Stimulated activated CD8-positive, alpha-beta memory T cell treated with anti-CD3 and anti-CD28 coated beads, Interleukin-12 subunit alpha, Interleukin-12 subunit beta, amount 100 ng/mL, for 24 hours (primary cell): ENCODE data around the gene PARP12.

Experiments
- DNase-seq: peaks from one replicate; pipeline ENCODE4 v3.0.0-alpha.2; 2020; ENCODE audit errors: extremely low read depth

PARP12 gene

DNA sequence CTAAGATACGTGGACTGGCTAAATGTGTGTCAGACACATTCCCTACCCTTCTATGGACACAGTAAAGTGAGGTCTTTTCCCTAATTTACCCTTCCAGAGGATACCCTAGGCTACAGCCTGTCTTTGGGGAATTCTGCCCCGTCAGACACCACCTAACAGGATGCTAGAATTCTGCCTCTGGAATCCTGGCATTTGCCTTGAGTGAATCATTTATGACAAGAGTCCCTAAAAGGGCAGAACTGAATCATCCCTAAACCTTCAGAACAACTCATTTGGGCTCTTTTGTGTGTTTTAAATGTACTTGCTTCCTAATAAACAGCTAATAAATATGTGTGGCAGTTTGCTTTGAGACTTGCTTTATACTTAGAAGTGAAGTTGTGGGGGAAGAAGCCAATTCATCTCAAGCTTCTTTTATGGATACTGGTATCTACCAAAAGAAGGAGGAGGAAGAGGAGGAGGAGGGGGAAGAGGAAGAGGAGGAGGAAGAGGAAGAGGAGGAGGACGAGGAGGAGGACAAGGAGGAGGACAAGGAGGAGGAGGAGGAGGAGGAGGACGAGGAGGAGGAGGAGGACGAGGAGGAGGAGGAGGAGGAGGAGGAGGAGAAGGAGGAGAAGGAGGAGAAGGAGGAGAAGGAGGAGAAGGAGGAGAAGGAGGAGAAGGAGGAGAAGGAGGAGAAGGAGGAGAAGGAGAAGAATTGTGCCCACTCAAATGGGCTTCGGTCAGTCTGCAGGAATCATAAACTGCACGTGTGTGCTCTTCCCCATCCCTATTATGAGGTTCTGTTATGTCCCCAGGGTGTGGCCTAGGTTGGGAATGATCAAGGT is 27.1 kb downstream of the PARP12 start:
- no peak for DNase-seq

DNA sequence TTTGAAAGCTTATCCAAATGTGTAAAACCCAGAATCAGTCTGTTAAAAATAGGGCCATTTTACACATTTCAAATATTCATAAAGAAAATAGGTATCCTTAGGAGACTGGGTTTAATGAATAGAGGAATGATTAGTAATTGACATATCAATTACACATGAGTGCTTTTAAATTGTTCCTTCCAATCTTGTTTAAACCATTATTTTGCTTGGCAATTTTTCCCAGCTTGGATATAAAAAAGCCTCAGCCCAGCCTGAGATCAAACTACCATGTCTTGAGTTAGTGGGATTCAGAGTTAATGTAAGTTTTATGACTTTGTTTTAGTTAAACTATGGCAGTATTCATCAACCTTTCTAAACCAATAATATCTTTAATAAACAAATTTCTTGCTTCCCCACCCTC is 28.3 kb downstream of the PARP12 start:
- no peak for DNase-seq

DNA sequence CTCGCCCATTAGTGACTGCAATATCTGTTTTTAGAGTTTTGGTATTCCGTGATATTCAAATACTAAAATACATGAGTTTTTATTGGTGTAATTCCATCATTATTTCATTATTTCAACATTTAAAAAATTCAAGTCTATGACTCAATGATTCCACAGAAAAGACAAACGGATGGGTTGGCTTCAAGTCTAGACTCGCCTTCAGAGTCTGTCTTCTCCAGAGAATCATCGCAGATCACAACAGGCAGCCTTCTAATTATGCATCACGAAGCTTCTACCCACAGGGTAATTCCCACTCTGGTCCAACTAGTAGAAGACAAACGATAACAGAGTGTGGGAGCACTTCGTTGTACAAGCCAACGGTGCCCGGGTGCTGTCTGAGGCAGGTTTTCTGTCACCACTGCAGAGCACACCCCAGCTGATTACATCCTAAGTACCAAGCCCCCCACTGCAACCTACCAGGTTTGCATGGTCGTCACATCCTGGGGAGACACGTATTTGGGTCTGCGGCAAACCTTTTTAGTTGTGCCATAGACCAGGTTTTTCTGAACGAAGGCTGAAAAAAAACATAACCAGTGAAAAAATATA is 28.9 kb downstream of the PARP12 start:
- DNase-seq: no peak

DNA sequence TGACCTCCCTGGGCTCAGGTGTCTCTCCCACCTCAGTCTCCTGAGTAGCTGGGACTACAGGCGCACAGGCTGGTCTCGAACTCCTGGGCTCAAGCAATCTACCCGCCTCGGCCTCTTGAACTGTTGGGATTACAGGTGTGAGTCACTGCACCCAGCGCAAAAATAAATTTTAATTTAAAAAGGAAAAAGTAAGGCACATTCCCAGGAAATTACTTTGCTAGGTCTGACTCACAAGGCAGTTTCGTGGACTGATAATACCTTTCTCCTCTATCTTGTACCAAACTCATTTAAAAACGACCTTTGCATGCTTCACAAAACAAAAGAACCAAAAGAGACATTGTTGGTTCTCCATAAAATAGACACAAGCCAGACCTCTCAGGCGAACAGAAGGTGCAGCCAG is 29.7 kb downstream of the PARP12 start:
- DNase-seq: no peak

GRCh38 chr7:140031364-140031763 is 31.4 kb downstream of the PARP12 start:
- no peak for DNase-seq

- no peak for DNase-seq
Observed at GRCh38 chr7:140029072-140029471, 33.7 kb downstream of the PARP12 start.

DNA sequence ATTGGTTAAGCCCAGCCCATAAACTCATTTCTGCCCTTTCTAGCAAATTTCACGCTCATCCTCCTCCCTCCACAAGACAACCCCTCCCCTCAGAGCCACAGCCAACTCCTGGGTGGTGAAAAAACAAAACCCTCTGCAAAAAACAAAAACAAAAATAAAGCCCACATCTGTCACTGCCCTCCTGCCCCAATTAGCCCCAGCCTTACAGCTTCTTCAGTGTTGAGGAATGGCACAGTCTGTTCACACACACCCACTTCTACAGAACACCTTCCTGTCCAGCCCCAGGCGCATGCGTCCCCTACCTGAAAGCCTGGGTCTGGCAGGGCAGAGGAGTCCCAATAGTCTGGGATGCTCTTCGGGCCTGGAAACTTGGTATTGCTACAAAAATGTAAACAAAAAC is 34.4 kb downstream of the PARP12 start:
- no peak for DNase-seq

- DNase-seq: no peak
Observed at GRCh38 chr7:140027858-140028257, 34.9 kb downstream of the PARP12 start.

DNA sequence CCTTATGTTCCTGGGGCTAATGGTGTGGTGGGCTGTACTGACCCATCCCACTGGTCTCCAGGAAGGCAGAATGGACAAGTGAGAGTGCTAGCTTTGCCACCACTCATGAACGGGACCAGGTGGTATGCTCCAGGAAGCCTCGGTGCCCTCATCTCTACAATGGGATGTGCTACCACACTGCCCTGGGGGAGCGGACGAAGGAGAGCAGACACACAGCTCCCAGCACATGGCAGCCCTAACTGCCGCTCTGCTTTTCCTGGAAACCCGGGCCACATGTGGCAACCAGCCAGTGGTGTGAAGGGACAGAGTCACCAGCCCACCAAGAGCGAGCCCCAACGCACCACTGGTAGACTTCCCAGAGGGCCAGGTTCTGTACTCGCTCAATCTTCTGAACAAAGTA is 35.8 kb downstream of the PARP12 start:
- no peak for DNase-seq

GRCh38 chr7:140025814-140026433 is 36.8 kb downstream of the PARP12 start:
- DNase-seq: no peak

- DNase-seq: no peak
Observed at GRCh38 chr7:140025241-140025640, 37.5 kb downstream of the PARP12 start.

GRCh38 chr7:140024585-140024984 is 38.2 kb downstream of the PARP12 start:
- DNase-seq: no peak

GRCh38 chr7:140023728-140024127 is 39.0 kb downstream of the PARP12 start:
- no peak for DNase-seq

DNA sequence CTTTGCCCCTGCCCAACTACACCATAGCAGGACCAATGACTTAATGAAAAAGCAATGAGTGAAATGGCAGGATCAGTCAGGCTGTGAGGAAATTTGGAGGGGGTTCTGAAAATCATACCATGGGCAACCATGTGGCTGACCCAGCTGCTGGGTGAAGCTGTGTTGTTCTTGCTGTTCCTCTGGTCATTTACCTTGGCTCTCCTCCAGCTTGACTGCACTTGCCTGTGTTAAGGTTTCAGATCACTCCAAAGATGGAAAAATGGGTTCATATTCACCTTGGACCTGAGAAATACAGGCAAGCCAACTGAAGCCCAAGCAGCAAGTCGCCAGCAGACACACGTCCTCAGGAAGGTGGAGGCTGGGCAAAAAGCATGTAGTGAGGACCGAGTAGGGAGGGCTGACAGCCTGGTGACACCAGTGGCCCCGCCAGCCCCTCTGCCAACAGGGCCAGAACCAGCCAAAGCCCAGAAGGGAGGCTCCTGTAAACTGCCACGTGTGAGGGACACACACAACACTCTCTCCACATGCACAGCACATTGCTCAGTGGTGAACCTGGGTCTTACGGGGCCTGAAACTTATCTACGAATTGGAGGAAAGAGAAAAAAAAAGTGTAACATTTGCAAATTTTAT is 40.1 kb downstream of the PARP12 start:
- DNase-seq: no peak

GRCh38 chr7:140021603-140022002 is 41.1 kb downstream of the PARP12 start:
- DNase-seq: no peak

- no peak for DNase-seq
Observed at GRCh38 chr7:140019606-140020005, 43.1 kb downstream of the PARP12 start.

GRCh38 chr7:140019172-140019571 is 43.6 kb downstream of the PARP12 start:
- DNase-seq: no peak

DNA sequence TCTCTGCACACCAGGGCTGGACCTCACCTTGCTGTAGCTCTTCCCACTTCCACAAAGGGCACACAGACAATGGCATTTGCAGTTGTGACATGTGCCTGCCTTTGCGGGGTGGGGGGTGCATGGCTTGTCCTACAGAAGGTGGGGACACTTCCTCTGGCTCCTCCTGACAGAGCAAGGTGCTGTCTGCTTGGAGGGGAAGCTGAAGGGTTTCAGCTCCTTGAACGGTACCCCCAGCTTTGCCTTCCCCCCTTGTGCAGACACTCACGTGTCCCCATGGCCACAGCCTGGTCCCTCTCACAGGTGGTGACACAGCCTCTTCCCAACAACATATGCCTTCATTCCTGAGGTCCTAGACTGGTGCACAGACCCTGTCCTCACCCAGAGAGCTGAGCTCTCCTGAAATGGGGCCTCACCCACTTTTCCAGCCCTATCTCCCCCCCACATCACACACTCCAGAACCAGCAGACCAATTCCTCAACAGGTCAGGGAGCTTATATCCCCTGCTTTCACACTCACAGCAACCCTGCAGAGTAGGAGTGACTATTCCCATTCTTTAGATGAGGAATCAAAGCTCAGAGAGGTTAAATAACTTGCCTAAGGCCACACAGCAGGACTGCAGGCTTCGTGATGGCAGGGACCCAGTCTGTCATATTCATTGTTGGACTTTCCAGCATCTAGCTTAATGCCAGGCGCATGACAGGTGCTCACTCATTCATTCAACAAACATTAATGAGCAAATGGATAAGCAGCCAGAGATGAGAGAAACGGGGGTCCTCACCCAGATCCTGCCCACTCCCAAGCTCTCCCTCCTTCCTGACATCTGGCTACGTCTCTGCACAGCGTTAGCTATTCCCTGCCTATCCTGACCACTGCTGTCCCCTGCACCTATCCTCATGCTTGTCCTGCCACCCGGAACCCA is 44.4 kb downstream of the PARP12 start:
- DNase-seq: no peak

- DNase-seq: no peak
Observed at GRCh38 chr7:140017543-140017942, 45.2 kb downstream of the PARP12 start.

GRCh38 chr7:140017034-140017433 is 45.7 kb downstream of the PARP12 start:
- no peak for DNase-seq

GRCh38 chr7:140016540-140016939 is 46.2 kb downstream of the PARP12 start:
- DNase-seq: no peak
